Head of caudate nucleus (tissue), 42 donors: ENCODE data around the gene ULK3.

Experiments
- DNase-seq, 42 donors: peaks; one replicate each; pipeline versions ENCODE4 v3.0.0 to v3.0.0-alpha.2; 2020 to 2021; ENCODE audit warnings: mixed read lengths in 7 of 42
- intact Hi-C: fragments of 100-400 bp; cut with DNase I; formaldehyde crosslinking; loops from one replicate; pipeline ENCODE4 v1.15.0; 2022

The ULK3 gene

GRCh38 chr15:74808840-74809229, 34.1 kb downstream of the ULK3 start:
- intact Hi-C loops, result no loop called here
- DNase-seq, result no peak

GRCh38 chr15:74808078-74808839, 34.7 kb downstream of the ULK3 start:
- intact Hi-C loops, result no loop called here
- no peak for DNase-seq

- intact Hi-C loops, result no loop called here
Measured at GRCh38 chr15:74807282-74807681, 35.7 kb downstream of the ULK3 start.

GRCh38 chr15:74804935-74805334, 38.0 kb downstream of the ULK3 start:
- intact Hi-C loops, result no loop called here
- no peak for DNase-seq

More at GRCh38 chr15:74807282-74807681, 35.7 kb downstream of the ULK3 start:
- no peak for DNase-seq

GRCh38 chr15:74802862-74803447, 40.0 kb downstream of the ULK3 start:
- intact Hi-C loops, result no loop called here
- no peak for DNase-seq

GRCh38 chr15:74802290-74802689, 40.7 kb downstream of the ULK3 start:
- no peak for DNase-seq
- intact Hi-C loops, result no loop called here

GRCh38 chr15:74801311-74801997, 41.5 kb downstream of the ULK3 start:
- DNase-seq, result no peak
- intact Hi-C loops, result no loop called here

GRCh38 chr15:74800559-74801094, 42.3 kb downstream of the ULK3 start:
- no peak for DNase-seq
- intact Hi-C loops, result no loop called here

- intact Hi-C loops, result no loop called here
Measured at GRCh38 chr15:74799856-74800558, 42.9 kb downstream of the ULK3 start.

GRCh38 chr15:74799255-74799855, 43.6 kb downstream of the ULK3 start:
- intact Hi-C loops, result no loop called here
- no peak for DNase-seq

More at GRCh38 chr15:74799856-74800558, 42.9 kb downstream of the ULK3 start:
- peak; percentile 47 to 90 (median 76) for DNase-seq

- no peak for DNase-seq
- intact Hi-C loops, result no loop called here
Measured at GRCh38 chr15:74798388-74799254, 44.3 kb downstream of the ULK3 start.

- intact Hi-C loops, result no loop called here
- peak in 2 of 42 donors; percentile 43 to 45 for DNase-seq
Measured at GRCh38 chr15:74795966-74796625, 46.9 kb downstream of the ULK3 start.

- intact Hi-C loops, result no loop called here
- peak in 1 of 42 donors; percentile 53 for DNase-seq
Measured at GRCh38 chr15:74794970-74795349, 48.0 kb downstream of the ULK3 start.

GRCh38 chr15:74794248-74794969, 48.5 kb downstream of the ULK3 start:
- intact Hi-C loops, result no loop called here

GRCh38 chr15:74793135-74794028, 49.6 kb downstream of the ULK3 start:
- intact Hi-C loops, result no loop called here
- peak in 2 of 42 donors; percentile 35 to 67 for DNase-seq

More at GRCh38 chr15:74794248-74794969, 48.5 kb downstream of the ULK3 start:
- no peak for DNase-seq
